ENCODE measurements around the gene SPSB3. TPM values are rescaled to one million over a fixed set of nuclear protein-coding genes. Genes with fewer than 3 reads are reported as not detected.
A peak's percentile ranks its signal among the peaks of the same experiment; 100 is the strongest.

Gene SPSB3
- total and polyA plus RNA-seq, 4 donors: 25.8 to 55.6 (median 52.4) TPM

GRCh38 chr16:1781758-1782407 lies 488 bp downstream of the SPSB3 start:
- peak in 1 of 6 donors; percentile 12 for DNase-seq (ENCODE audit: low read depth in 4 of 6, low spot score in 6 of 6)
- WGBS (ENCODE audit: insufficient coverage): under 1% methylated on average over 70 of the region's 70 CpGs
- H3K27ac ChIP-seq (ENCODE audit: low read depth, low read length): peak overlapping the region; percentile 40
- H3K27me3 ChIP-seq (ENCODE audit: control insufficient read depth, insufficient read depth, low read length): no peaks in the 10 kb centered on the region
- peaks cover 71% of the 10 kb centered on the region for H3K36me3 ChIP-seq (ENCODE audit: control insufficient read depth, insufficient read depth, low read length)
- no peaks in the 10 kb centered on the region for H3K9me3 ChIP-seq (ENCODE audit: control insufficient read depth, insufficient read depth, low read length)
- peak overlapping the region; percentile 80 for H3K4me3 ChIP-seq (ENCODE audit: low read depth, low read length)
- peaks cover 45% of the 10 kb centered on the region for H3K4me1 ChIP-seq (ENCODE audit: control insufficient read depth, insufficient read depth, low read length)

- 71% methylated on average over 20 of the region's 20 CpGs for WGBS (ENCODE audit: insufficient coverage)
- no peak for DNase-seq (ENCODE audit: low read depth in 4 of 6, low spot score in 6 of 6)
- Histone ChIP-seq H3K27ac (ENCODE audit: low read depth, low read length) (no peak overlapping the region), H3K36me3 (ENCODE audit: control insufficient read depth, insufficient read depth, low read length) (peaks cover 71% of the 10 kb centered on the region), H3K4me3 (ENCODE audit: low read depth, low read length) (peak overlapping the region; percentile 80), H3K9me3 (ENCODE audit: control insufficient read depth, insufficient read depth, low read length) (no peaks in the 10 kb centered on the region), H3K4me1 (ENCODE audit: control insufficient read depth, insufficient read depth, low read length) (peaks cover 45% of the 10 kb centered on the region), H3K27me3 (ENCODE audit: control insufficient read depth, insufficient read depth, low read length) (no peaks in the 10 kb centered on the region)
Measured at GRCh38 chr16:1781254-1781653, 1.1 kb downstream of the SPSB3 start.

GRCh38 chr16:1780677-1781072 lies 1.7 kb downstream of the SPSB3 start:
- H3K9me3 ChIP-seq (ENCODE audit: control insufficient read depth, insufficient read depth, low read length): no peaks in the 10 kb centered on the region
- 88% methylated on average over 2 of the region's 6 CpGs for WGBS (ENCODE audit: insufficient coverage)
- no peaks in the 10 kb centered on the region for H3K27me3 ChIP-seq (ENCODE audit: control insufficient read depth, insufficient read depth, low read length)
- no peak overlapping the region for H3K4me3 ChIP-seq (ENCODE audit: low read depth, low read length)
- peaks cover 45% of the 10 kb centered on the region for H3K4me1 ChIP-seq (ENCODE audit: control insufficient read depth, insufficient read depth, low read length)
- no peak overlapping the region for H3K27ac ChIP-seq (ENCODE audit: low read depth, low read length)
- DNase-seq (ENCODE audit: low read depth in 4 of 6, low spot score in 6 of 6): no peak
- H3K36me3 ChIP-seq (ENCODE audit: control insufficient read depth, insufficient read depth, low read length): peaks cover 71% of the 10 kb centered on the region

- WGBS (ENCODE audit: insufficient coverage): 87% methylated on average over 26 of the region's 27 CpGs
- Histone ChIP-seq H3K27me3 (ENCODE audit: control insufficient read depth, insufficient read depth, low read length) (no peaks in the 10 kb centered on the region), H3K4me1 (ENCODE audit: control insufficient read depth, insufficient read depth, low read length) (peaks cover 45% of the 10 kb centered on the region), H3K4me3 (ENCODE audit: low read depth, low read length) (no peak overlapping the region), H3K27ac (ENCODE audit: low read depth, low read length) (no peak overlapping the region), H3K36me3 (ENCODE audit: control insufficient read depth, insufficient read depth, low read length) (peaks cover 71% of the 10 kb centered on the region), H3K9me3 (ENCODE audit: control insufficient read depth, insufficient read depth, low read length) (no peaks in the 10 kb centered on the region)
- DNase-seq (ENCODE audit: low read depth in 4 of 6, low spot score in 6 of 6): no peak
Measured at GRCh38 chr16:1779741-1780676, 2.4 kb downstream of the SPSB3 start.

GRCh38 chr16:1779234-1779701 lies 3.1 kb downstream of the SPSB3 start:
- Histone ChIP-seq H3K27ac (ENCODE audit: low read depth, low read length) (no peak overlapping the region), H3K9me3 (ENCODE audit: control insufficient read depth, insufficient read depth, low read length) (no peaks in the 10 kb centered on the region), H3K4me1 (ENCODE audit: control insufficient read depth, insufficient read depth, low read length) (peaks cover 48% of the 10 kb centered on the region), H3K36me3 (ENCODE audit: control insufficient read depth, insufficient read depth, low read length) (peaks cover 74% of the 10 kb centered on the region), H3K4me3 (ENCODE audit: low read depth, low read length) (no peak overlapping the region), H3K27me3 (ENCODE audit: control insufficient read depth, insufficient read depth, low read length) (no peaks in the 10 kb centered on the region)
- 82% methylated on average over 8 of the region's 8 CpGs for WGBS (ENCODE audit: insufficient coverage)
- no peak for DNase-seq (ENCODE audit: low read depth in 4 of 6, low spot score in 6 of 6)

- no peaks in the 10 kb centered on the region for H3K9me3 ChIP-seq (ENCODE audit: control insufficient read depth, insufficient read depth, low read length)
- no peak for DNase-seq (ENCODE audit: low read depth in 4 of 6, low spot score in 6 of 6)
- 83% methylated on average over 34 of the region's 34 CpGs for WGBS (ENCODE audit: insufficient coverage)
- H3K4me3 ChIP-seq (ENCODE audit: low read depth, low read length): no peak overlapping the region
- peaks cover 47% of the 10 kb centered on the region for H3K4me1 ChIP-seq (ENCODE audit: control insufficient read depth, insufficient read depth, low read length)
- peaks cover 77% of the 10 kb centered on the region for H3K36me3 ChIP-seq (ENCODE audit: control insufficient read depth, insufficient read depth, low read length)
- no peaks in the 10 kb centered on the region for H3K27me3 ChIP-seq (ENCODE audit: control insufficient read depth, insufficient read depth, low read length)
- no peak overlapping the region for H3K27ac ChIP-seq (ENCODE audit: low read depth, low read length)
Measured at GRCh38 chr16:1778200-1779179, 3.9 kb downstream of the SPSB3 start.

GRCh38 chr16:1777375-1778199 lies 4.8 kb downstream of the SPSB3 start:
- Histone ChIP-seq H3K27ac (ENCODE audit: low read depth, low read length) (no peak overlapping the region), H3K9me3 (ENCODE audit: control insufficient read depth, insufficient read depth, low read length) (no peaks in the 10 kb centered on the region), H3K27me3 (ENCODE audit: control insufficient read depth, insufficient read depth, low read length) (no peaks in the 10 kb centered on the region), H3K36me3 (ENCODE audit: control insufficient read depth, insufficient read depth, low read length) (peaks cover 77% of the 10 kb centered on the region), H3K4me3 (ENCODE audit: low read depth, low read length) (no peak overlapping the region), H3K4me1 (ENCODE audit: control insufficient read depth, insufficient read depth, low read length) (peaks cover 44% of the 10 kb centered on the region)
- DNase-seq (ENCODE audit: low read depth in 4 of 6, low spot score in 6 of 6): no peak
- WGBS (ENCODE audit: insufficient coverage): 78% methylated on average over 27 of the region's 36 CpGs

- no peaks in the 10 kb centered on the region for H3K27me3 ChIP-seq (ENCODE audit: control insufficient read depth, insufficient read depth, low read length)
- no peak overlapping the region for H3K27ac ChIP-seq (ENCODE audit: low read depth, low read length)
- peaks cover 50% of the 10 kb centered on the region for H3K4me1 ChIP-seq (ENCODE audit: control insufficient read depth, insufficient read depth, low read length)
- no peaks in the 10 kb centered on the region for H3K9me3 ChIP-seq (ENCODE audit: control insufficient read depth, insufficient read depth, low read length)
- WGBS (ENCODE audit: insufficient coverage): 87% methylated on average over 22 of the region's 22 CpGs
- no peak overlapping the region for H3K4me3 ChIP-seq (ENCODE audit: low read depth, low read length)
- no peak for DNase-seq (ENCODE audit: low read depth in 4 of 6, low spot score in 6 of 6)
- H3K36me3 ChIP-seq (ENCODE audit: control insufficient read depth, insufficient read depth, low read length): peaks cover 83% of the 10 kb centered on the region
Measured at GRCh38 chr16:1776991-1777374, 5.4 kb downstream of the SPSB3 start.
